Measurements from ENCODE around the gene PADI3. TPM values are rescaled to one million over a fixed set of nuclear protein-coding genes. Genes with fewer than 3 reads are reported as not detected.

The PADI3 gene
- total and polyA plus RNA-seq, 11 donors: not detected

- TF ChIP-seq POLR2A (IDR thresholded peaks at IDR 0.05) (no peak), CTCF (IDR thresholded peaks at IDR 0.05) (no peak)
- Histone ChIP-seq H3K36me3 (no peaks in the 10 kb centered on the region), H3K27ac (no peak overlapping the region), H3K4me1 (peaks cover 0 to 24% (median 0%) of the 10 kb centered on the region in 12 donors), H3K27me3 (peaks cover 0 to 42% (median 12%) of the 10 kb centered on the region in 9 donors), H3K4me3 (no peak overlapping the region), H3K9me3 (no peaks in the 10 kb centered on the region)
- DNase-seq: no peak
- intact Hi-C loops (cut with DNase I): no loop called here
- no peak for ATAC-seq
- 83 to 86% (median 84%) methylated on average over 3 of the region's 3 CpGs for WGBS, 4 donors
Measured at GRCh38 chr1:17208546-17208945, 40.4 kb upstream of the PADI3 start.

GRCh38 chr1:17209430-17209829 lies 39.5 kb upstream of the PADI3 start:
- intact Hi-C loops (cut with DNase I): no loop called here
- no peaks in the 10 kb centered on the region for H3K36me3 ChIP-seq
- 58 to 69% (median 65%) methylated on average over 5 of the region's 5 CpGs for WGBS, 4 donors
- TF ChIP-seq POLR2A (IDR thresholded peaks at IDR 0.05) (no peak), CTCF (IDR thresholded peaks at IDR 0.05) (no peak)
- H3K9me3 ChIP-seq: no peaks in the 10 kb centered on the region
- peaks cover 0 to 51% (median 16%) of the 10 kb centered on the region in 9 donors for H3K27me3 ChIP-seq
- no peak for DNase-seq
- no peak overlapping the region for H3K4me3 ChIP-seq
- no peak for ATAC-seq
- peaks cover 0 to 24% (median 0%) of the 10 kb centered on the region in 12 donors for H3K4me1 ChIP-seq
- H3K27ac ChIP-seq: no peak overlapping the region

- intact Hi-C loops (cut with DNase I): no loop called here
- no peaks in the 10 kb centered on the region for H3K36me3 ChIP-seq
- H3K27ac ChIP-seq: no peak overlapping the region
- H3K4me3 ChIP-seq: no peak overlapping the region
- TF ChIP-seq POLR2A (IDR thresholded peaks at IDR 0.05) (no peak), CTCF (IDR thresholded peaks at IDR 0.05) (no peak)
- 89 to 93% (median 91%) methylated on average over 8 of the region's 8 CpGs for WGBS, 4 donors
- peaks cover 0 to 24% (median 0%) of the 10 kb centered on the region in 12 donors for H3K4me1 ChIP-seq
- H3K27me3 ChIP-seq: peaks cover 4 to 52% (median 20%) of the 10 kb centered on the region in 9 donors
- DNase-seq (no peak), ATAC-seq (no peak)
- H3K9me3 ChIP-seq: no peaks in the 10 kb centered on the region
Measured at GRCh38 chr1:17210176-17210575, 38.7 kb upstream of the PADI3 start.

GRCh38 chr1:17211377-17211776 lies 37.5 kb upstream of the PADI3 start:
- H3K4me3 ChIP-seq: no peak overlapping the region
- H3K9me3 ChIP-seq: no peaks in the 10 kb centered on the region
- no peaks in the 10 kb centered on the region for H3K36me3 ChIP-seq
- H3K27ac ChIP-seq: no peak overlapping the region
- intact Hi-C loops (cut with DNase I): no loop called here
- no peak for DNase-seq
- ATAC-seq: no peak
- peaks cover 8 to 47% (median 22%) of the 10 kb centered on the region in 9 donors for H3K27me3 ChIP-seq
- TF ChIP-seq POLR2A (IDR thresholded peaks at IDR 0.05): no peak
- no peak for TF ChIP-seq CTCF (IDR thresholded peaks at IDR 0.05)
- 89 to 94% (median 91%) methylated on average over 5 of the region's 5 CpGs for WGBS, 4 donors
- H3K4me1 ChIP-seq: peaks cover 0 to 24% (median 0%) of the 10 kb centered on the region in 12 donors

Measured in heart left ventricle (tissue), 16 donors.